ENCODE measurements around the gene PDE1A.

The PDE1A gene

GRCh38 chr2:182349268-182349667 lies 77.6 kb downstream of the PDE1A start:
- H3K27ac ChIP-seq (ENCODE audit: poor library complexity, severe bottlenecking), result no peak overlapping the region
- no peaks in the 10 kb centered on the region for H3K9me3 ChIP-seq (ENCODE audit: severe bottlenecking)
- H3K27me3 ChIP-seq (ENCODE audit: insufficient read depth, poor library complexity, severe bottlenecking), result no peaks in the 10 kb centered on the region
- TF ChIP-seq CTCF (IDR thresholded peaks at IDR 0.05; ENCODE audit: poor library complexity, severe bottlenecking), result no peak
- DNase-seq (ENCODE audit: low spot score) (no peak), ATAC-seq (ENCODE audit: low read depth) (no peak)
- H3K4me1 ChIP-seq (ENCODE audit: insufficient read depth, poor library complexity, severe bottlenecking), result no peaks in the 10 kb centered on the region
- no peaks in the 10 kb centered on the region for H3K36me3 ChIP-seq (ENCODE audit: low read depth)
- H3K4me3 ChIP-seq (ENCODE audit: severe bottlenecking), result no peak overlapping the region

GRCh38 chr2:182345384-182345783 lies 81.5 kb downstream of the PDE1A start:
- DNase-seq (ENCODE audit: low spot score), result no peak
- Histone ChIP-seq H3K4me1 (ENCODE audit: insufficient read depth, poor library complexity, severe bottlenecking) (no peaks in the 10 kb centered on the region), H3K9me3 (ENCODE audit: severe bottlenecking) (no peaks in the 10 kb centered on the region), H3K27ac (ENCODE audit: poor library complexity, severe bottlenecking) (no peak overlapping the region), H3K36me3 (ENCODE audit: low read depth) (no peaks in the 10 kb centered on the region), H3K27me3 (ENCODE audit: insufficient read depth, poor library complexity, severe bottlenecking) (no peaks in the 10 kb centered on the region), H3K4me3 (ENCODE audit: severe bottlenecking) (no peak overlapping the region)
- no peak for TF ChIP-seq CTCF (IDR thresholded peaks at IDR 0.05; ENCODE audit: poor library complexity, severe bottlenecking)
- ATAC-seq (ENCODE audit: low read depth), result no peak

GRCh38 chr2:182330451-182331305 lies 96.2 kb downstream of the PDE1A start:
- Histone ChIP-seq H3K36me3 (ENCODE audit: low read depth) (no peaks in the 10 kb centered on the region), H3K9me3 (ENCODE audit: severe bottlenecking) (no peaks in the 10 kb centered on the region), H3K4me1 (ENCODE audit: insufficient read depth, poor library complexity, severe bottlenecking) (no peaks in the 10 kb centered on the region), H3K4me3 (ENCODE audit: severe bottlenecking) (no peak overlapping the region), H3K27me3 (ENCODE audit: insufficient read depth, poor library complexity, severe bottlenecking) (no peaks in the 10 kb centered on the region), H3K27ac (ENCODE audit: poor library complexity, severe bottlenecking) (no peak overlapping the region)
- no peak for TF ChIP-seq CTCF (IDR thresholded peaks at IDR 0.05; ENCODE audit: poor library complexity, severe bottlenecking)
- no peak for ATAC-seq (ENCODE audit: low read depth)
- no peak for DNase-seq (ENCODE audit: low spot score)

GRCh38 chr2:182324665-182325064 lies 102.2 kb downstream of the PDE1A start:
- no peak for DNase-seq (ENCODE audit: low spot score)
- H3K27ac ChIP-seq (ENCODE audit: poor library complexity, severe bottlenecking), result no peak overlapping the region
- H3K4me1 ChIP-seq (ENCODE audit: insufficient read depth, poor library complexity, severe bottlenecking), result no peaks in the 10 kb centered on the region
- H3K27me3 ChIP-seq (ENCODE audit: insufficient read depth, poor library complexity, severe bottlenecking), result no peaks in the 10 kb centered on the region
- no peak for TF ChIP-seq CTCF (IDR thresholded peaks at IDR 0.05; ENCODE audit: poor library complexity, severe bottlenecking)
- ATAC-seq (ENCODE audit: low read depth), result no peak
- H3K9me3 ChIP-seq (ENCODE audit: severe bottlenecking), result no peaks in the 10 kb centered on the region
- H3K4me3 ChIP-seq (ENCODE audit: severe bottlenecking), result no peak overlapping the region
- H3K36me3 ChIP-seq (ENCODE audit: low read depth), result no peaks in the 10 kb centered on the region

- ATAC-seq (ENCODE audit: low read depth), result no peak
- DNase-seq (ENCODE audit: low spot score), result no peak
- no peak for TF ChIP-seq CTCF (IDR thresholded peaks at IDR 0.05; ENCODE audit: poor library complexity, severe bottlenecking)
Observed at GRCh38 chr2:182321096-182321495, 105.7 kb downstream of the PDE1A start.

More at GRCh38 chr2:182321096-182321495, 105.7 kb downstream of the PDE1A start:
- no peaks in the 10 kb centered on the region for H3K36me3 ChIP-seq (ENCODE audit: low read depth)
- no peak overlapping the region for H3K4me3 ChIP-seq (ENCODE audit: severe bottlenecking)
- H3K27ac ChIP-seq (ENCODE audit: poor library complexity, severe bottlenecking), result no peak overlapping the region
- no peaks in the 10 kb centered on the region for H3K9me3 ChIP-seq (ENCODE audit: severe bottlenecking)
- H3K4me1 ChIP-seq (ENCODE audit: insufficient read depth, poor library complexity, severe bottlenecking), result no peaks in the 10 kb centered on the region
- H3K27me3 ChIP-seq (ENCODE audit: insufficient read depth, poor library complexity, severe bottlenecking), result no peaks in the 10 kb centered on the region
